GM12891 (cell line): ENCODE measurements around the gene STEAP2.

Source experiments
- POLR2A ChIP-seq: IDR thresholded peaks from 2 replicates; pipeline ENCODE4 v1.6.1; 2011; ENCODE audit warnings: low read depth, low read length, control low read depth
- POLR2AphosphoS5 ChIP-seq: IDR thresholded peaks from 2 replicates; pipeline ENCODE4 v1.6.1; 2011; ENCODE audit warnings: low read depth, low read length, control low read depth
- POU2F2 ChIP-seq: IDR thresholded peaks from 2 replicates; pipeline ENCODE4 v1.6.1; 2011; ENCODE audit warnings: low read depth, mild to moderate bottlenecking, control low read depth, low read length, moderate library complexity
- SPI1 ChIP-seq: IDR thresholded peaks from 2 replicates; pipeline ENCODE4 v1.6.1; 2011; ENCODE audit warnings: low read depth, low read length, control low read depth
- TAF1 ChIP-seq: IDR thresholded peaks from 2 replicates; pipeline ENCODE4 v1.6.1; 2011; ENCODE audit warnings: low read depth, low read length, control low read depth

GRCh38 chr7:90210981-90211380 is 559 bp upstream of the STEAP2 start:
- TF ChIP-seq POLR2A (no peak), POLR2AphosphoS5 (no peak), TAF1 (no peak), POU2F2 (no peak), SPI1 (no peak)
